GM21447 (cell line): ENCODE measurements around the gene TECPR2.

Experiments
- ATAC-seq: cut with Tn5 transposase; IDR thresholded peaks from one replicate; pipeline ENCODE4 v1.9.1; 2021; ENCODE audit not compliant: unreplicated experiment

Gene TECPR2

GRCh38 chr14:102492531-102492910, 129.8 kb downstream of the TECPR2 start:
- no peak for ATAC-seq

- ATAC-seq, result no peak
Observed at GRCh38 chr14:102493096-102493495, 130.4 kb downstream of the TECPR2 start.

- ATAC-seq, result no peak
Observed at GRCh38 chr14:102493585-102493984, 130.8 kb downstream of the TECPR2 start.

GRCh38 chr14:102495491-102496330, 133.0 kb downstream of the TECPR2 start:
- ATAC-seq, result no peak

- no peak for ATAC-seq
Observed at GRCh38 chr14:102496331-102496691, 133.6 kb downstream of the TECPR2 start.

- ATAC-seq, result no peak
Observed at GRCh38 chr14:102496958-102497744, 134.4 kb downstream of the TECPR2 start.

- ATAC-seq, result no peak
Observed at GRCh38 chr14:102497998-102498677, 135.4 kb downstream of the TECPR2 start.

- no peak for ATAC-seq
Observed at GRCh38 chr14:102498678-102499265, 136.0 kb downstream of the TECPR2 start.

- ATAC-seq, result no peak
Observed at GRCh38 chr14:102499401-102500157, 136.8 kb downstream of the TECPR2 start.

GRCh38 chr14:102500158-102500662, 137.5 kb downstream of the TECPR2 start:
- ATAC-seq, result no peak

GRCh38 chr14:102500713-102501112, 138.0 kb downstream of the TECPR2 start:
- no peak for ATAC-seq

GRCh38 chr14:102501751-102502315, 139.1 kb downstream of the TECPR2 start:
- no peak for ATAC-seq

GRCh38 chr14:102502571-102502970, 139.8 kb downstream of the TECPR2 start:
- no peak for ATAC-seq

GRCh38 chr14:102503641-102504327, 141.0 kb downstream of the TECPR2 start:
- ATAC-seq, result no peak

- no peak for ATAC-seq
Observed at GRCh38 chr14:102504328-102504999, 141.7 kb downstream of the TECPR2 start.

- ATAC-seq, result no peak
Observed at GRCh38 chr14:102505000-102505619, 142.4 kb downstream of the TECPR2 start.

- no peak for ATAC-seq
Observed at GRCh38 chr14:102505775-102506625, 143.3 kb downstream of the TECPR2 start.

- ATAC-seq, result no peak
Observed at GRCh38 chr14:102506626-102506925, 143.8 kb downstream of the TECPR2 start.
